CD8-positive, alpha-beta memory T cell (primary cell): ENCODE results near the gene TDP1. TPM values are rescaled to one million over a fixed set of nuclear protein-coding genes. Genes with fewer than 3 reads are reported as not detected.
"Not testable (repeated sequence)": the region's sequence is repeated elsewhere in the genome, so short reads cannot be mapped to it uniquely, and the experiment has no call there.

Experiments
- CTCF ChIA-PET: fragments of 350-600 bp; sonication (Branson Sonifier 250); formaldehyde crosslinking; loops from one replicate; lab custom pipeline; 2021; ENCODE audit warnings: antibody characterized with exemption; lab: Charles Lee
- POLR2A ChIA-PET: fragments of 350-600 bp; sonication (Branson Sonifier 250); formaldehyde crosslinking; loops from one replicate; lab custom pipeline; 2021; ENCODE audit warnings: antibody characterized with exemption; lab: Charles Lee
- DNase-seq, 5 donors: peaks; one replicate each; pipeline versions ENCODE4 v3.0.0 to v3.0.0-alpha.2; 2020 to 2022; ENCODE audit warnings: mixed read lengths in 1 of 5
- H3K27ac ChIP-seq: one replicate; pipeline ENCODE4 v1.7.0; 2013; ENCODE audit warnings: low read depth, mild to moderate bottlenecking, low read length, moderate library complexity
- H3K27me3 ChIP-seq: 2 replicates; pipeline ENCODE4 v1.7.0; 2013; ENCODE audit warnings: low read length, mild to moderate bottlenecking; ENCODE audit not compliant: insufficient read depth, poor library complexity, severe bottlenecking
- H3K36me3 ChIP-seq: 2 replicates; pipeline ENCODE4 v1.7.0; 2013; ENCODE audit warnings: mild to moderate bottlenecking, low read length, moderate library complexity; ENCODE audit not compliant: insufficient read depth
- H3K4me1 ChIP-seq: 2 replicates; pipeline ENCODE4 v1.7.0; 2013; ENCODE audit warnings: mild to moderate bottlenecking, low read length, moderate library complexity; ENCODE audit not compliant: insufficient read depth
- H3K4me3 ChIP-seq: 2 replicates; pipeline ENCODE4 v1.7.0; 2013; ENCODE audit warnings: mild to moderate bottlenecking, low read length
- H3K9me3 ChIP-seq: 2 replicates; pipeline ENCODE4 v1.7.0; 2013; ENCODE audit warnings: mild to moderate bottlenecking, low read length
- H3K27ac Mint-ChIP-seq, 8 donors: one replicate each; pipeline ENCODE4 v1.8.0; 2020 to 2021; ENCODE audit warnings: mixed read lengths in 8 of 8, mild to moderate bottlenecking in 6 of 8, inconsistent platforms in 3 of 8, moderate library complexity in 3 of 8
- H3K27me3 Mint-ChIP-seq, 2 donors: one replicate each; pipeline ENCODE4 v1.8.0; 2020 to 2021; ENCODE audit warnings: mixed read lengths in 2 of 2, mild to moderate bottlenecking in 1 of 2, moderate library complexity in 1 of 2
- H3K36me3 Mint-ChIP-seq, 3 donors: one replicate each; pipeline ENCODE4 v1.8.0; 2020 to 2021; ENCODE audit warnings: mixed read lengths in 3 of 3, inconsistent platforms in 1 of 3, mild to moderate bottlenecking in 1 of 3
- H3K4me1 Mint-ChIP-seq, 3 donors: one replicate each; pipeline ENCODE4 v1.8.0; 2020 to 2021; ENCODE audit warnings: mixed read lengths in 3 of 3, inconsistent platforms in 1 of 3, mild to moderate bottlenecking in 1 of 3
- H3K4me3 Mint-ChIP-seq, 7 donors: one replicate each; pipeline ENCODE4 v1.8.0; 2020 to 2021; ENCODE audit warnings: mixed read lengths in 7 of 7, mild to moderate bottlenecking in 6 of 7, moderate library complexity in 4 of 7, inconsistent platforms in 2 of 7
- H3K9me3 Mint-ChIP-seq, 5 donors: one replicate each; pipeline ENCODE4 v1.8.0; 2020 to 2022; ENCODE audit warnings: mixed read lengths in 5 of 5, mild to moderate bottlenecking in 3 of 5, moderate library complexity in 2 of 5, inconsistent platforms in 1 of 5
- polyA plus RNA-seq: library from polyadenylated mRNA; unstranded; fragments of 300-500 nt; fragmentation: Illumina TruSeq; gene quantifications from one replicate; pipeline ENCODE4 v1.2.3, GENCODE V29; 2021
- total RNA-seq, 2 experiments: library from RNA; stranded (reverse); gene quantifications; one replicate each; pipeline ENCODE4 v1.2.3, GENCODE V29; 2021

Gene TDP1
- total and polyA plus RNA-seq, 3 experiments from 2014 or later, result 38.7 to 84.2 (median 82.2) TPM

DNA sequence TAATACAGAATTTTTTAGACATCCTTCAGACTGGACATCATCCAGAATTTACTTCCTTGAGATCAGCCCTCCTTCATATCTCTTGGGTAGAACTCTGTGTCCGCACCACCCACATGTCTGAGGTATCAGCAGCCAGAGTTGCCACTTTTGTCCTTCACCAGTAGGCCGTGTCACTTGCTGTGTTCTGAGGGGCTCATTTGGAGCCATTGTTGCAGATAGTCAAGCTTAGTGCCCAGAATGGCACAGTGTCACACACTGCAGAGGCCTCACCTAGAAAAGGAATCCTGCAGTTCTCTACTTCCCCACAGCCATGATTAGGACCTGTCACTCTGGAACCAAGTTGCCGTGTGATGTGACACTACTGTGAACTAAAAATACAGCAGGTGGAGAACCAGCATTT is 69.2 kb downstream of the TDP1 start:
- Mint-ChIP-seq H3K9me3 (peaks cover 0 to 1% (median 0%) of the 10 kb centered on the region in 5 donors), H3K27me3 (no peaks in the 10 kb centered on the region), H3K27ac (peak overlapping the region in 2 of 8 donors; percentile 8 to 52), H3K4me3 (no peak overlapping the region), H3K4me1 (peaks cover 0 to 2% (median 0%) of the 10 kb centered on the region in 3 donors), H3K36me3 (peaks cover 25 to 82% (median 27%) of the 10 kb centered on the region in 3 donors)
- H3K4me3 ChIP-seq, result no peak overlapping the region
- H3K4me1 ChIP-seq, result no peaks in the 10 kb centered on the region
- DNase-seq, result no peak
- H3K9me3 ChIP-seq, result no peaks in the 10 kb centered on the region
- no peaks in the 10 kb centered on the region for H3K27me3 ChIP-seq
- H3K27ac ChIP-seq, result no peak overlapping the region
- ChIA-PET POLR2A (no interaction called here), CTCF (no interaction called here)
- peaks cover 37% of the 10 kb centered on the region for H3K36me3 ChIP-seq

DNA sequence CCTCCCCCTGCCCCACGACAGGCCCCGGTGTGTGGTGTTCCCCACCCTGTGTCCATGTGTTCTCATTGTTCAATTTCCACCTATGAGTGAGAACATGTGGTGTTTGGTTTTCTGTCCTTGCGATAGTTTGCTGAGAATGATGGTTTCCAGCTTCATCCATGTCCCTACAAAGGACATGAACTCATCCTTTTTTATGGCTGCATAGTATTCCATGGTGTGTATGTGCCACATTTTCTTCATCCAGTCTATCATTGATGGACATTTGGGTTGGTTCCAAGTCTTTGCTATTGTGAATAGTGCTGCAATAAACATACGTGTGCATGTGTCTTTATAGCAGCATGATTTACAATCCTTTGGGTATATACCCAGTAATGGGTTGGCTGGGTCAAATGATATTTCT is 70.9 kb downstream of the TDP1 start:
- H3K4me1 ChIP-seq, H3K4me1 Mint-ChIP-seq, H3K27me3 ChIP-seq, DNase-seq, H3K27ac Mint-ChIP-seq, H3K27ac ChIP-seq, POLR2A ChIA-PET, H3K9me3 Mint-ChIP-seq, H3K27me3 Mint-ChIP-seq, H3K9me3 ChIP-seq, H3K4me3 ChIP-seq, CTCF ChIA-PET, H3K4me3 Mint-ChIP-seq: not testable (repeated sequence)
- H3K36me3 Mint-ChIP-seq, result peaks cover 25 to 79% (median 28%) of the 10 kb centered on the region in 3 donors
- peaks cover 35% of the 10 kb centered on the region for H3K36me3 ChIP-seq

DNA sequence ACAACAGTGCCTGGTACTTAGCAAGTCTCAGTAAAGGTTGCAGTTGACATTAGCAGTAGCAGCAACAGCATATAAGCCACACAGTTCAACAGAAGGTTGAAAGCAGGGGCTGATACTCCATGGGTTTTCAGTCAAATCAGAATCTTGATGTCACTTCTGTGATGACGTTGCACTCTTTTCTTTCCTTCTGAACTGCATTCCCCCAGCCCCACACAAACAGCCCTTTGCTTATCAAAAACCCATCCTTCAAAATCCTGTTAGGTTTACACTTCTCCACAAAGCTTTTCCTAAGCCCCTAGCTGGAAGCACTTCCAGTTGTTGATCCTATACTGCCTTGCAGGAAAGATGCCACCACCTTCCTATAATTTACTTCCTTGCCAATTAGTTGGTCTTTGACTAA is 72.1 kb downstream of the TDP1 start:
- no peak overlapping the region for H3K27ac ChIP-seq
- peaks cover 31% of the 10 kb centered on the region for H3K36me3 ChIP-seq
- H3K36me3 Mint-ChIP-seq, result peaks cover 31 to 79% (median 36%) of the 10 kb centered on the region in 3 donors
- DNase-seq, result no peak
- H3K9me3 ChIP-seq, result no peaks in the 10 kb centered on the region
- POLR2A ChIA-PET, result no interaction called here
- CTCF ChIA-PET, result no interaction called here
- no peaks in the 10 kb centered on the region for H3K27me3 Mint-ChIP-seq
- H3K27me3 ChIP-seq, result no peaks in the 10 kb centered on the region
- H3K4me3 ChIP-seq, result no peak overlapping the region
- no peaks in the 10 kb centered on the region for H3K4me1 ChIP-seq
- H3K4me1 Mint-ChIP-seq, result no peaks in the 10 kb centered on the region
- no peak overlapping the region for H3K27ac Mint-ChIP-seq
- H3K9me3 Mint-ChIP-seq, result peaks cover 0 to 1% (median 0%) of the 10 kb centered on the region in 5 donors
- no peak overlapping the region for H3K4me3 Mint-ChIP-seq

DNA sequence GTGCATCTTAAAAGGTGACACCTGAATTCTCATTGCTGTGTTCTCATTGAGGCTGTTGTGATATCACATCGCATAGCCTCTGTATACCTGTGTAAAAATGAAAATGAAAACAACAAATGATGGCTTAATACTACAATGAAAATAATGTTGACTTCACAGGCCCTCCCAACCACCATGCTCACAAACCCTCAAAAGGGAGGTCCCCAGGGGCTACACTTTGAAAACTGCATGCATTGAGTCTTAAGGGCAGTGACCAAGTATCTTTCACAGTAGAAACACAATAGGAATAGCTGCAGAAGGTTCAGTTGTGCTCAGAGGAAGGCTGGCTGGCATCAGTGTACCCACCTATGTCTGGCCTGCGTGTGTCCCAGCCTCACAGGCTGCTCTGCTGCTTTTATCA is 78.4 kb downstream of the TDP1 start:
- Histone ChIP-seq H3K4me3 (no peak overlapping the region), H3K36me3 (peaks cover 12% of the 10 kb centered on the region), H3K4me1 (no peaks in the 10 kb centered on the region), H3K27me3 (no peaks in the 10 kb centered on the region), H3K27ac (no peak overlapping the region), H3K9me3 (no peaks in the 10 kb centered on the region)
- Mint-ChIP-seq H3K27me3 (no peaks in the 10 kb centered on the region), H3K27ac (no peak overlapping the region), H3K4me3 (peak overlapping the region in 1 of 7 donors; percentile 48), H3K36me3 (peaks cover 31 to 79% (median 33%) of the 10 kb centered on the region in 3 donors), H3K4me1 (no peaks in the 10 kb centered on the region), H3K9me3 (no peaks in the 10 kb centered on the region)
- POLR2A ChIA-PET, result no interaction called here
- CTCF ChIA-PET, result no interaction called here
- DNase-seq, result no peak

DNA sequence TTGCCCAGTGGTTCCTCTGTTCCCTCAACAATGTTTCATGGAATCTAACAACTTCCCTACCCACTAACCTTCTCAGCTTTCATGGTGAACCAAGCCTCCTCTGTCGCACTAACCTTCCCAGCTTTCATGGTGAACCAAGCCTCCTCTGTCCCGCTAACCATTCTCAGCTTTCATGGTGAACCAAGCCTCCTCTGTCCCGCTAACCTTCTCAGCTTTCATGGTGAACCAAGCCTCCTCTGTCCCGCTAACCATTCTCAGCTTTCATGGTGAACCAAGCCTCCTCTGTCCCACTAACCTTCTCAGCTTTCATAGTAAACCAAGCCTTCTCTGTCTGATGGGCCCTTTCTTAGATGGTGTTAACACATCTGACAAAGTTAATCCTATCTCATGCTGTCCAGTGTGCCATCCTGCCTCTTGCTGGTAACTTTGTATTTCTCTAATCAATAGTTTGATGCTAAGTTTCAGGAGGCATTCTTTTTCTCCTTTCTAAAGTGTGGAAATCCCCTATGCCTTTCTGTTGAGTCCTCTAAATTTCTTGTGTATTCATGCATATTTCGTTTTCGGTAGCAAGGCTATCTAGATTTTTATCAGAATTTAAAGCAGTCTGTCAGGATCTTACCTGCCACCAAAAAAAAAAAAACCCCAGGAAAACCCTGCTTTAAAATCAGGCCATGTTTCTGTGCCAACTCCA is 79.3 kb downstream of the TDP1 start:
- Mint-ChIP-seq H3K9me3 (no peaks in the 10 kb centered on the region), H3K4me3 (no peak overlapping the region), H3K27me3 (no peaks in the 10 kb centered on the region), H3K36me3 (peaks cover 30 to 83% (median 36%) of the 10 kb centered on the region in 3 donors), H3K27ac (peak overlapping the region in 1 of 8 donors; percentile 55), H3K4me1 (no peaks in the 10 kb centered on the region)
- POLR2A ChIA-PET, result no interaction called here
- CTCF ChIA-PET, result no interaction called here
- H3K27ac ChIP-seq, result no peak overlapping the region
- DNase-seq, result no peak
- H3K9me3 ChIP-seq, result no peaks in the 10 kb centered on the region
- H3K27me3 ChIP-seq, result no peaks in the 10 kb centered on the region
- peaks cover 12% of the 10 kb centered on the region for H3K36me3 ChIP-seq
- no peaks in the 10 kb centered on the region for H3K4me1 ChIP-seq
- H3K4me3 ChIP-seq, result no peak overlapping the region

DNA sequence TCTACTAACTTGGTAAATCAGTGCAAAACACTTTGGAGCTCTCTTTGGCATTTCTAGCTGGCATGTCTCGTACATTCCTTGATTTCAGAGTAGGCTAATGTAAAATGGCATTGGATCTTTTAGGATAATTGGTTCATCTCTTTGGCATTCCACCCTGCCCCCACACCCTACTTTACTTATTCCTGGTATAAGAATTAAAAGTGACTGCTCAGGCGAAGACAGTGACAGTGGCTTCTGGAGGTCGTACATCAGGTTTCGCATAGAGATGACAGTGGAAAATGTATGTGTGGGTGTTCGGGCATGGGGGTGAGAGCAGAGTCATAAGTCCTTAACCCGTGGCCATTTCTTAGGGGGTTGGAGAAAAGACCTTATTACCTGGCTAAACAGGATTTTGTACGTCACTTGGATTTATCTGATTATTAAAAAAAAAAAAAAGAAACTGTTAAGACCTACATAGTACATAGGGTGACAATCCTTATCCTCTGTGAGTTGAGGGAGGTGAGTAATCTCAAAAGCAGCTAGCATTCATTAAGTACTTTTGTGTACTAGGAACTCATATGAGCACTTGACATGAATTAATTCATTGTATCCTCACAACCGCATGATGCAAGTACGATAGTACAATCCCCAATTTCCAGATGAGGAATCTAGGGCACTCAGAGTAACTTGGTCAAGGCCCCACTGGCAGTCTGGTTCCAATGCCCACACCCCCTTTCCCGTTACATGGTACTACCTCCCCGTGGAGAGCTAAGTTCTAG is 83.7 kb downstream of the TDP1 start:
- DNase-seq, result no peak
- Histone ChIP-seq H3K4me3 (no peak overlapping the region), H3K27me3 (no peaks in the 10 kb centered on the region), H3K36me3 (peaks cover 2% of the 10 kb centered on the region), H3K4me1 (no peaks in the 10 kb centered on the region), H3K9me3 (no peaks in the 10 kb centered on the region), H3K27ac (no peak overlapping the region)
- no peaks in the 10 kb centered on the region for H3K27me3 Mint-ChIP-seq
- no peak overlapping the region for H3K4me3 Mint-ChIP-seq
- no peaks in the 10 kb centered on the region for H3K4me1 Mint-ChIP-seq
- H3K9me3 Mint-ChIP-seq, result no peaks in the 10 kb centered on the region
- ChIA-PET POLR2A (no interaction called here), CTCF (no interaction called here)
- peaks cover 7 to 86% (median 33%) of the 10 kb centered on the region in 3 donors for H3K36me3 Mint-ChIP-seq
- peak overlapping the region in 2 of 8 donors; percentile 30 to 84 for H3K27ac Mint-ChIP-seq

DNA sequence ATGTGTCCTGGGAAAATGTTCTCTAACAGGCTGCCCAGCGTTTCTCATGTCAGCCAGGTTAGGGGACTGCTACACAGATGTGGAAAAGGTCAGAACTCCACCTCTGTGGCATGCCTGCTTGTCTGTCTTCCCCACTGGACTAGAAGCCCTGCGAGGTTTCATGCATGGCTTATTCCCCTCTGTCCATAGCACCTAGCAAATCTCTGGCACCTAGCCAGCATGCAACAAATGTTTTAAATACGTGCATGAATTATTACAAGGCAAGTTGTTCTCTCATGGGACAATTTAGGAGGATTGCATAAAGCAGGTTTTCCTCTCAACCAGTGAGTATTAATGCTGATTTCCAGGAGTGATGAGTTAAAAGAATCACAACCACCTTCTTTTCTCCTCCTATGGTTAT is 84.7 kb downstream of the TDP1 start:
- Histone ChIP-seq H3K4me3 (no peak overlapping the region), H3K27ac (no peak overlapping the region), H3K4me1 (no peaks in the 10 kb centered on the region), H3K36me3 (no peaks in the 10 kb centered on the region), H3K27me3 (no peaks in the 10 kb centered on the region), H3K9me3 (no peaks in the 10 kb centered on the region)
- Mint-ChIP-seq H3K27ac (peak overlapping the region in 2 of 8 donors; percentile 37 to 54), H3K4me1 (no peaks in the 10 kb centered on the region), H3K36me3 (peaks cover 7 to 86% (median 27%) of the 10 kb centered on the region in 3 donors), H3K27me3 (no peaks in the 10 kb centered on the region), H3K4me3 (no peak overlapping the region), H3K9me3 (no peaks in the 10 kb centered on the region)
- CTCF ChIA-PET, result no interaction called here
- POLR2A ChIA-PET, result no interaction called here
- DNase-seq, result no peak

DNA sequence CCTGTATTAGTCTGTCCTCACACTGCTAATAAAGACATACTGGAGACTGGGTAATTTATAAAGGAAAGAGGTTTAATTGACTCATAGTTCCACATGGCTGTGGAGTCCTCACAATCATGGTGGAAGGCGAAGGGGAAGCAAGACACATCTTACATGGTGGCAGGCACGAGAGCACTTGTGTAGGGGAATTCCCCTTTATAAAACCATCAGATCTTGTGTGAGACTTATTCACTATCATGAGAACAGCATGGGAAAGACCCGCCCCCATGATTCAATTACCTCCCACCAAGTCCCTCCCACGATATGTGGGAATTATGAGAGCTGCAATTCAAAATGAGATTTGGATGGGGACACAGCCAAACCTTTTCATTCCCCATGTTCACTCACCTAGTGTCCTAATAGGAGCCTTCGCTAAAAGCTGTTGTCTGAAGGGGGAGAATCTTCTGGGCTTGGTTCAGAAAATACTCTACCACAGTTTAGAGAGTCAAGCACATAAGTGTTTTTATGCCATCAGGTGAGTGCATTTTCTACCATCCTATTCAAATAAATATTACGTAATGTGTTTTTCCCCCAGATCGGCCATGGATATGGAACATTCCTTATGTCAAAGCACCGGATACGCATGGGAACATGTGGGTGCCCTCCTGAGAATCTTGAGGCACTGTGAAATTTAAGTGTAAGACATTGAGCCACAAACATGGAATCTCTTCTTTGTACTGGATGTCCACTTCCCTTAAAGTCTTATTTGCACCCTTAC is 86.9 kb downstream of the TDP1 start:
- H3K27me3 Mint-ChIP-seq, result no peaks in the 10 kb centered on the region
- no peak for DNase-seq
- Histone ChIP-seq H3K9me3 (no peaks in the 10 kb centered on the region), H3K27ac (no peak overlapping the region), H3K36me3 (no peaks in the 10 kb centered on the region), H3K27me3 (no peaks in the 10 kb centered on the region), H3K4me1 (no peaks in the 10 kb centered on the region), H3K4me3 (no peak overlapping the region)
- ChIA-PET POLR2A (no interaction called here), CTCF (no interaction called here)
- no peak overlapping the region for H3K4me3 Mint-ChIP-seq
- peaks cover 6 to 72% (median 22%) of the 10 kb centered on the region in 3 donors for H3K36me3 Mint-ChIP-seq
- peak overlapping the region in 1 of 8 donors; percentile 75 for H3K27ac Mint-ChIP-seq
- H3K9me3 Mint-ChIP-seq, result no peaks in the 10 kb centered on the region
- no peaks in the 10 kb centered on the region for H3K4me1 Mint-ChIP-seq
